ENCODE results near the gene LPAR5. TPM values are rescaled to one million over a fixed set of nuclear protein-coding genes. Genes with fewer than 3 reads are reported as not detected.

Gene LPAR5
- total and polyA plus RNA-seq, 2 donors (not counting 1 experiment from before 2014, with no cell fraction given), result 0.02 TPM; not detected in 1

DNA sequence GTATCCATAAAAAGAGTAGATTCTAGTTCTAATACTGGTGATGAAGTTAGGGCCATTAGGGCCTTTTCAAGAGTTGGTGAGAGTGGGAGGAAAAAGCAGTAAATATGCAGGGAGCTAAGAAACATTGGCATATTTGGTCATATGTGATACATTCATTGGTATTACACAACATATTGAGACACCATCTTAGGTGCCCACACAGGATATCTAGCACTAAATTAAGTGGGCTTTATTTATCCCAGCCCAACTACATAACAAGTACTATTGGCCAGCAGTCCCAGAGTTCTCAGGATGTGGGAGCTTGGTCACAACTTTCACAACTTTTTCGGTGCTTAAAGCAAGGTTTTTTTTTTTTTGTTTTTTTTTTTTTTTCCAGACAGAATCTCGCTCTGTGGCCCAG, 29.1 kb upstream of the LPAR5 start:
- Histone ChIP-seq H3K36me3 (ENCODE audit: control insufficient read depth, insufficient read depth, low read length) (peaks cover 9% of the 10 kb centered on the region), H3K9me3 (ENCODE audit: control insufficient read depth, insufficient read depth, low read depth, low read length) (no peaks in the 10 kb centered on the region), H3K27ac (ENCODE audit: insufficient read depth, low read length) (no peak overlapping the region), H3K4me3 (replicated peaks in 1 of 4; ENCODE audit: control extremely low read depth in 1 of 4, insufficient read depth in 1 of 4, low read depth in 3 of 4, low read length in 4 of 4) (no peak overlapping the region), H3K27me3 (ENCODE audit: control insufficient read depth, insufficient read depth, low read length) (no peaks in the 10 kb centered on the region), H2AFZ (ENCODE audit: low read length) (no peak overlapping the region), H3K4me2 (ENCODE audit: extremely low read depth, insufficient read depth, low read length) (no peak overlapping the region), H4K20me1 (ENCODE audit: control insufficient read depth, extremely low read depth, insufficient read depth, low read length) (no peaks in the 10 kb centered on the region), H3K9ac (ENCODE audit: insufficient read depth, low read length) (no peak overlapping the region), H3K4me1 (ENCODE audit: control insufficient read depth, extremely low read depth, insufficient read depth, low read length) (no peaks in the 10 kb centered on the region), H3K79me2 (ENCODE audit: control insufficient read depth, insufficient read depth, low read length) (peaks cover 3% of the 10 kb centered on the region)
- no peak for DNase-seq (ENCODE audit: low read depth in 2 of 2)
- TF ChIP-seq, protein P1, sequence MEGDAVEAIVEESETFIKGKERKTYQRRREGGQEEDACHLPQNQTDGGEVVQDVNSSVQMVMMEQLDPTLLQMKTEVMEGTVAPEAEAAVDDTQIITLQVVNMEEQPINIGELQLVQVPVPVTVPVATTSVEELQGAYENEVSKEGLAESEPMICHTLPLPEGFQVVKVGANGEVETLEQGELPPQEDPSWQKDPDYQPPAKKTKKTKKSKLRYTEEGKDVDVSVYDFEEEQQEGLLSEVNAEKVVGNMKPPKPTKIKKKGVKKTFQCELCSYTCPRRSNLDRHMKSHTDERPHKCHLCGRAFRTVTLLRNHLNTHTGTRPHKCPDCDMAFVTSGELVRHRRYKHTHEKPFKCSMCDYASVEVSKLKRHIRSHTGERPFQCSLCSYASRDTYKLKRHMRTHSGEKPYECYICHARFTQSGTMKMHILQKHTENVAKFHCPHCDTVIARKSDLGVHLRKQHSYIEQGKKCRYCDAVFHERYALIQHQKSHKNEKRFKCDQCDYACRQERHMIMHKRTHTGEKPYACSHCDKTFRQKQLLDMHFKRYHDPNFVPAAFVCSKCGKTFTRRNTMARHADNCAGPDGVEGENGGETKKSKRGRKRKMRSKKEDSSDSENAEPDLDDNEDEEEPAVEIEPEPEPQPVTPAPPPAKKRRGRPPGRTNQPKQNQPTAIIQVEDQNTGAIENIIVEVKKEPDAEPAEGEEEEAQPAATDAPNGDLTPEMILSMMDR (conservative IDR thresholded peaks at IDR 0.05 in 1 of 2, IDR thresholded peaks at IDR 0.05 in 1 of 2; ENCODE audit: low read depth in 1 of 2, low read length in 2 of 2), result no peak
- TF ChIP-seq EZH2 (IDR thresholded peaks at IDR 0.05; ENCODE audit: low read length, missing control alignments), result no peak

DNA sequence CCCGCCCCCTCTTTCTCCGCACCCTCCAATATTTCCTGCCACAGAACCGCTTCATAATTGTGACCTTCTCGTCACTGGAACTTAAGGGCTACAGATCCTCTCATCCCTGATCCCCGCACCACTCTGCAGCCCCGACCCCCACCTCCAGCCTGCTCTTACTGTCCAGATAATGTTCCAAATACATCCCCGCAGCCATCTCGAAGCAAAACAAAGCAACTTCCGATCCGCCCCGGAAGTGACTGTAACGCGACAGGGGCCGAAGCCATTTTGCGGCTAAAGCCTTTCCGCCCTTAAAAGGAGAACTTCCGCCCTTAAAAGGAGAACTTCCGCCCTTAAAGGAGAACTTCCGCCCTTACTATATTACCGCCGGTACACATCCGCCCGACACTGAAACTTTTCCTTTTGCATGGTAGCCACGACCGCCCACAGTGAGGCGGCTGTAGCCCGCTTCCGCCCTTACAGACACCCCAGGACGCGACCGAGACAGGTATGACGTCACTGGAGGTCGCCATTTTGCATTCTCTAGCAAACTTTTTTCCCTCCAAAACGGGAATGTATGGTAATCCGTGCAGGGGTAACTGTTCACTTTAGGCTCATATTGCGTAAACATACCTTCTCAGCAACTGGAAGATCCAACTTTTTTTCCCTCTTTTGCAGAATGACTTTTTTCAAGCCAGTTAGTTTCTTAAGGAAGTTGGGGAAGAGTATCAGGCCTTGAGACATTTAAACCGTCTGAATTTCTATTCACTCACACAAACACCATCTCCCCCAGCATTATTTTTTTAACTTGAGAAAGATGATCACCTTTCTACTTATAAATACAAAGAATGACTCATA, 27.4 kb upstream of the LPAR5 start, which contains the start of gene ING4:
Gene ING4 (minus strand): TSS at position 214 of the 837 bp plus-strand sequence. CDS start 18 bp downstream, at position 196.
- Histone ChIP-seq H3K4me1 (ENCODE audit: control insufficient read depth, extremely low read depth, insufficient read depth, low read length) (no peaks in the 10 kb centered on the region), H3K9me3 (ENCODE audit: control insufficient read depth, insufficient read depth, low read depth, low read length) (no peaks in the 10 kb centered on the region), H2AFZ (ENCODE audit: low read length) (peak within 1 kb of the TSS; percentile 96), H3K4me3 (replicated peaks in 1 of 4; ENCODE audit: control extremely low read depth in 1 of 4, insufficient read depth in 1 of 4, low read depth in 3 of 4, low read length in 4 of 4) (peak within 1 kb of the TSS; percentile 78 to 93 (median 82)), H3K36me3 (ENCODE audit: control insufficient read depth, insufficient read depth, low read length) (peaks cover 6% of the 10 kb centered on the region), H4K20me1 (ENCODE audit: control insufficient read depth, extremely low read depth, insufficient read depth, low read length) (no peaks in the 10 kb centered on the region), H3K27me3 (ENCODE audit: control insufficient read depth, insufficient read depth, low read length) (no peaks in the 10 kb centered on the region), H3K9ac (ENCODE audit: insufficient read depth, low read length) (peak within 1 kb of the TSS; percentile 64), H3K79me2 (ENCODE audit: control insufficient read depth, insufficient read depth, low read length) (peaks cover 3% of the 10 kb centered on the region), H3K27ac (ENCODE audit: insufficient read depth, low read length) (peak within 1 kb of the TSS; percentile 70), H3K4me2 (ENCODE audit: extremely low read depth, insufficient read depth, low read length) (peak within 1 kb of the TSS; percentile 83)
- TF ChIP-seq, protein P1 (conservative IDR thresholded peaks at IDR 0.05 in 1 of 2, IDR thresholded peaks at IDR 0.05 in 1 of 2; ENCODE audit: low read depth in 1 of 2, low read length in 2 of 2), result no peak
- no peak for TF ChIP-seq EZH2 (IDR thresholded peaks at IDR 0.05; ENCODE audit: low read length, missing control alignments)
- DNase-seq (ENCODE audit: low read depth in 2 of 2), result peak; percentile 99 to 100

DNA sequence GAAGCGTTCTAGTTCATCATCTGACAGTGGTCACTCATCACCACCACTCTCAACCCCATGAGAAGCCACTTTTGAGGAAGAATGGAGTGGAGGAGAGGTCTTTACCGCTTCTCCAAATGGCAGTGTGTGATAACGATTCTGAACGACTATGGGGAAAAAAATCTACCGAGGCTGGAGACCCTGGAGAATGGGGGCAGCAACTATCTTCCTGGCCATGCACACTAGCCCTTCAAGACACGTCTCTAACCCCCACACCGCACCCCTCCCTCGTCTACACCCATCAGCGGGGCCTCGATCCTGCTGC, 26.8 kb upstream of the LPAR5 start:
- Histone ChIP-seq H3K27ac (ENCODE audit: insufficient read depth, low read length) (peak overlapping the region; percentile 70), H3K9ac (ENCODE audit: insufficient read depth, low read length) (peak overlapping the region; percentile 64), H3K4me3 (replicated peaks in 1 of 4; ENCODE audit: control extremely low read depth in 1 of 4, insufficient read depth in 1 of 4, low read depth in 3 of 4, low read length in 4 of 4) (peak overlapping the region; percentile 78 to 93 (median 82)), H2AFZ (ENCODE audit: low read length) (peak overlapping the region; percentile 93), H3K79me2 (ENCODE audit: control insufficient read depth, insufficient read depth, low read length) (peaks cover 3% of the 10 kb centered on the region), H4K20me1 (ENCODE audit: control insufficient read depth, extremely low read depth, insufficient read depth, low read length) (no peaks in the 10 kb centered on the region), H3K4me1 (ENCODE audit: control insufficient read depth, extremely low read depth, insufficient read depth, low read length) (no peaks in the 10 kb centered on the region), H3K9me3 (ENCODE audit: control insufficient read depth, insufficient read depth, low read depth, low read length) (no peaks in the 10 kb centered on the region), H3K36me3 (ENCODE audit: control insufficient read depth, insufficient read depth, low read length) (peaks cover 1% of the 10 kb centered on the region), H3K27me3 (ENCODE audit: control insufficient read depth, insufficient read depth, low read length) (no peaks in the 10 kb centered on the region), H3K4me2 (ENCODE audit: extremely low read depth, insufficient read depth, low read length) (peak overlapping the region; percentile 83)
- no peak for DNase-seq (ENCODE audit: low read depth in 2 of 2)
- no peak for TF ChIP-seq EZH2 (IDR thresholded peaks at IDR 0.05; ENCODE audit: low read length, missing control alignments)
- TF ChIP-seq, protein P1 (conservative IDR thresholded peaks at IDR 0.05 in 1 of 2, IDR thresholded peaks at IDR 0.05 in 1 of 2; ENCODE audit: low read depth in 1 of 2, low read length in 2 of 2), result no peak
